ENCODE data around the gene MTFR1L.

MTFR1L gene

GRCh38 chr1:25819491-25820246, at the start of gene MTFR1L:
TSS of gene MTFR1L (plus strand) at chr1:25819954. CDS start at chr1:25823105, 3,151 bp downstream.
- peak; percentile 80 to 88 for DNase-seq (ENCODE audit: low read depth in 2 of 2, low spot score in 1 of 2)

GRCh38 chr1:25770541-25771220, 49.1 kb upstream of the MTFR1L start:
- DNase-seq (ENCODE audit: low read depth in 2 of 2, low spot score in 1 of 2): no peak

GRCh38 chr1:25771221-25772114, 48.3 kb upstream of the MTFR1L start:
- no peak for DNase-seq (ENCODE audit: low read depth in 2 of 2, low spot score in 1 of 2)

- DNase-seq (ENCODE audit: low read depth in 2 of 2, low spot score in 1 of 2): no peak
Observed at GRCh38 chr1:25772164-25772563, 47.6 kb upstream of the MTFR1L start.

- DNase-seq (ENCODE audit: low read depth in 2 of 2, low spot score in 1 of 2): no peak
Observed at GRCh38 chr1:25772692-25773245, 47.0 kb upstream of the MTFR1L start.

- no peak for DNase-seq (ENCODE audit: low read depth in 2 of 2, low spot score in 1 of 2)
Observed at GRCh38 chr1:25773441-25774125, 46.2 kb upstream of the MTFR1L start.

GRCh38 chr1:25774206-25774803, 45.4 kb upstream of the MTFR1L start:
- DNase-seq (ENCODE audit: low read depth in 2 of 2, low spot score in 1 of 2): no peak

- DNase-seq (ENCODE audit: low read depth in 2 of 2, low spot score in 1 of 2): peak; percentile 46 to 72
Observed at GRCh38 chr1:25774921-25775771, 44.6 kb upstream of the MTFR1L start.

GRCh38 chr1:25779388-25779787, 40.4 kb upstream of the MTFR1L start:
- no peak for DNase-seq (ENCODE audit: low read depth in 2 of 2, low spot score in 1 of 2)

- DNase-seq (ENCODE audit: low read depth in 2 of 2, low spot score in 1 of 2): no peak
Observed at GRCh38 chr1:25779894-25780293, 39.9 kb upstream of the MTFR1L start.

- DNase-seq (ENCODE audit: low read depth in 2 of 2, low spot score in 1 of 2): no peak
Observed at GRCh38 chr1:25780318-25781129, 39.2 kb upstream of the MTFR1L start.

- DNase-seq (ENCODE audit: low read depth in 2 of 2, low spot score in 1 of 2): no peak
Observed at GRCh38 chr1:25781130-25781433, 38.7 kb upstream of the MTFR1L start.

GRCh38 chr1:25782608-25783201, 37.0 kb upstream of the MTFR1L start:
- DNase-seq (ENCODE audit: low read depth in 2 of 2, low spot score in 1 of 2): no peak

GRCh38 chr1:25784575-25785051, 35.1 kb upstream of the MTFR1L start:
- no peak for DNase-seq (ENCODE audit: low read depth in 2 of 2, low spot score in 1 of 2)

- DNase-seq (ENCODE audit: low read depth in 2 of 2, low spot score in 1 of 2): no peak
Observed at GRCh38 chr1:25785333-25786067, 34.3 kb upstream of the MTFR1L start.

- DNase-seq (ENCODE audit: low read depth in 2 of 2, low spot score in 1 of 2): no peak
Observed at GRCh38 chr1:25786887-25787759, 32.6 kb upstream of the MTFR1L start.

GRCh38 chr1:25787760-25788166, 32.0 kb upstream of the MTFR1L start:
- no peak for DNase-seq (ENCODE audit: low read depth in 2 of 2, low spot score in 1 of 2)

Measured in stimulated activated CD8-positive, alpha-beta memory T cell treated with anti-CD3 and anti-CD28 coated beads, Interleukin-4, amount 100 ng/mL, for 1 hour (primary cell).